ENCODE data around the gene UBE2E3.

Gene UBE2E3

DNA sequence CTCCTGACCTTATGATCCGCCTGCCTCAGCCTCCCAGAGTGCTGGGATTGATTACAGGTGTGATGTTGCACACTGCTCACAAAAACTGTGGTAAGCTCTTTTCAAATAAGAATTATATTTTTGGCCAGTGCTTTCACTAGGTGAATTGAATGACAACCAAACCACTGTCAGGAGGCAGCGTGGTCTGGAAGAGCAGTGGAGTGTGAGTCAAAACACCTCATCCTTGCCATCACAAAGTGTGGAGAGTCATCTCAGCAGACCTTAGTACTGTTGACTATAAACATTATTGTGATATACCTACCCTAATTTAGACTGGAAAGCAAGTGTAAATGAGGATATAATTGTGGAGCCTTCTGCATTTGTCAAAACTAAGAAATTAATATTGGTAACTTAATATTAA is 61.3 kb downstream of the UBE2E3 start:
- Histone ChIP-seq H3K36me3 (no peaks in the 10 kb centered on the region), H3K4me3 (ENCODE audit: low read depth in 1 of 2, low read length in 1 of 2) (no peak overlapping the region), H3K27ac (no peak overlapping the region), H3K4me1 (ENCODE audit: control insufficient read depth in 1 of 2, insufficient read depth in 1 of 2, low read depth in 1 of 2, low read length in 1 of 2) (no peaks in the 10 kb centered on the region), H3K27me3 (no peaks in the 10 kb centered on the region), H3K9me3 (no peaks in the 10 kb centered on the region)
- TF ChIP-seq, protein P1, sequence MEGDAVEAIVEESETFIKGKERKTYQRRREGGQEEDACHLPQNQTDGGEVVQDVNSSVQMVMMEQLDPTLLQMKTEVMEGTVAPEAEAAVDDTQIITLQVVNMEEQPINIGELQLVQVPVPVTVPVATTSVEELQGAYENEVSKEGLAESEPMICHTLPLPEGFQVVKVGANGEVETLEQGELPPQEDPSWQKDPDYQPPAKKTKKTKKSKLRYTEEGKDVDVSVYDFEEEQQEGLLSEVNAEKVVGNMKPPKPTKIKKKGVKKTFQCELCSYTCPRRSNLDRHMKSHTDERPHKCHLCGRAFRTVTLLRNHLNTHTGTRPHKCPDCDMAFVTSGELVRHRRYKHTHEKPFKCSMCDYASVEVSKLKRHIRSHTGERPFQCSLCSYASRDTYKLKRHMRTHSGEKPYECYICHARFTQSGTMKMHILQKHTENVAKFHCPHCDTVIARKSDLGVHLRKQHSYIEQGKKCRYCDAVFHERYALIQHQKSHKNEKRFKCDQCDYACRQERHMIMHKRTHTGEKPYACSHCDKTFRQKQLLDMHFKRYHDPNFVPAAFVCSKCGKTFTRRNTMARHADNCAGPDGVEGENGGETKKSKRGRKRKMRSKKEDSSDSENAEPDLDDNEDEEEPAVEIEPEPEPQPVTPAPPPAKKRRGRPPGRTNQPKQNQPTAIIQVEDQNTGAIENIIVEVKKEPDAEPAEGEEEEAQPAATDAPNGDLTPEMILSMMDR (IDR thresholded peaks at IDR 0.05), result no peak

DNA sequence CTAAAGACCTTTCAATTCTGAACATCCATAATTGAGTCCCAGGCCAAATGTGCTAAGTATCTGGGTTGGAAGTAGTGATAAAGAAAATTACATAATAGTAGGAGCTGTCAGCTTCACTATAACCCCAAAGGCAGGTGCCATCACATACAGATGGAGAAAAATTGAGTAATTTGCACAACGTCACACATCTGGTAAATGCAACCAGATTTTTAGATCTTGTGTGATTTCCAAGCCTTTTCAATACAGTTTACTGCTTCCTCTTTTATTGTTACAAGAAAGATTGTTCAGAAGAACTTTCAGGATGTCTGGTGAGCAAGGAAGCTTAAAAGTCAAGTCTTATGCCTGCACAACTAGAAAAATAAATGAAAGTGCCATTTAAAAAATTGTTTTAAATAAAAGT is 62.3 kb downstream of the UBE2E3 start:
- H3K36me3 ChIP-seq, result no peaks in the 10 kb centered on the region
- no peaks in the 10 kb centered on the region for H3K4me1 ChIP-seq (ENCODE audit: control insufficient read depth in 1 of 2, insufficient read depth in 1 of 2, low read depth in 1 of 2, low read length in 1 of 2)
- no peaks in the 10 kb centered on the region for H3K27me3 ChIP-seq
- no peak overlapping the region for H3K4me3 ChIP-seq (ENCODE audit: low read depth in 1 of 2, low read length in 1 of 2)
- H3K9me3 ChIP-seq, result no peaks in the 10 kb centered on the region
- no peak overlapping the region for H3K27ac ChIP-seq
- TF ChIP-seq, protein P1 (IDR thresholded peaks at IDR 0.05), result no peak

DNA sequence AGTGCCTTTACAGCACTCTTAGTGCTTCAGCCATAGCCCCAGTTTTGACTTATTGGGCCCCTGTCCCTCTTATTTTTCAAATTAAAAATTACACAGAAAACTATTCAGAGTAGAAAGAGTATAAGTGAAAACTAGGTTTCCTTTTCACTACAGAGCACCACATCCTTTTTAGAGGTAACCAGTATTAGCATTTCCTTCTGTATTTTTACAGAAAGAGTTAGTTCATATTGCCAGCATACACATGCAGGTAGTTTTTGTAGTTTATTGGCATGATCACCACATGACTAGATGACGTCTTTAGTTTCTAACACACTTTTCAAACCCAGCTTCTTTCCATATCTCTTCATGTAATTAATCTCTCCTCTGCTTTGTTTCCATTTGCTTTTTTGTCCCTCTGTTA is 66.4 kb downstream of the UBE2E3 start:
- Histone ChIP-seq H3K4me1 (ENCODE audit: control insufficient read depth in 1 of 2, insufficient read depth in 1 of 2, low read depth in 1 of 2, low read length in 1 of 2) (no peaks in the 10 kb centered on the region), H3K9me3 (no peaks in the 10 kb centered on the region), H3K27ac (no peak overlapping the region), H3K27me3 (no peaks in the 10 kb centered on the region), H3K36me3 (no peaks in the 10 kb centered on the region), H3K4me3 (ENCODE audit: low read depth in 1 of 2, low read length in 1 of 2) (no peak overlapping the region)
- TF ChIP-seq, protein P1 (IDR thresholded peaks at IDR 0.05), result no peak

DNA sequence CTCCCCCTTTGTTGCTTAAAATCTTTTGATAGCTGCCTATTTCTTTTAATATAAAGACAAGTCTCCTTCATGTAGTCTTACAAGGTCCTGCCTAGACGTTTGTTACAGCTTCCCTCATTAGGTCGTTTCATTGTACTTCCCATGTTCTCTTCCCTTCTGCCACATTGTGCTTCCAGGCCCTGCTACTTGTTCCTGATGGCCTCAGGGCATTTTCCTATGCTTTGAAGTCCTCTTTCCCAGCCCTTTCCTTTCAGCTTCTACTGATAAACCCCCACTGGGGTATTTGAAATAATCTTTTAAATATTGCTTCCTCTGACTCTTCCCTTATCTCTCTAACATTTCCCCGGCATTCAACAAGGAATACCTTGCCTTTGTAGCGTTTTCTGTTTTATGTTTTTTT is 67.4 kb downstream of the UBE2E3 start:
- no peaks in the 10 kb centered on the region for H3K9me3 ChIP-seq
- no peaks in the 10 kb centered on the region for H3K27me3 ChIP-seq
- no peak overlapping the region for H3K4me3 ChIP-seq (ENCODE audit: low read depth in 1 of 2, low read length in 1 of 2)
- TF ChIP-seq, protein P1 (IDR thresholded peaks at IDR 0.05), result no peak
- H3K27ac ChIP-seq, result no peak overlapping the region
- H3K4me1 ChIP-seq (ENCODE audit: control insufficient read depth in 1 of 2, insufficient read depth in 1 of 2, low read depth in 1 of 2, low read length in 1 of 2), result no peaks in the 10 kb centered on the region
- H3K36me3 ChIP-seq, result no peaks in the 10 kb centered on the region

DNA sequence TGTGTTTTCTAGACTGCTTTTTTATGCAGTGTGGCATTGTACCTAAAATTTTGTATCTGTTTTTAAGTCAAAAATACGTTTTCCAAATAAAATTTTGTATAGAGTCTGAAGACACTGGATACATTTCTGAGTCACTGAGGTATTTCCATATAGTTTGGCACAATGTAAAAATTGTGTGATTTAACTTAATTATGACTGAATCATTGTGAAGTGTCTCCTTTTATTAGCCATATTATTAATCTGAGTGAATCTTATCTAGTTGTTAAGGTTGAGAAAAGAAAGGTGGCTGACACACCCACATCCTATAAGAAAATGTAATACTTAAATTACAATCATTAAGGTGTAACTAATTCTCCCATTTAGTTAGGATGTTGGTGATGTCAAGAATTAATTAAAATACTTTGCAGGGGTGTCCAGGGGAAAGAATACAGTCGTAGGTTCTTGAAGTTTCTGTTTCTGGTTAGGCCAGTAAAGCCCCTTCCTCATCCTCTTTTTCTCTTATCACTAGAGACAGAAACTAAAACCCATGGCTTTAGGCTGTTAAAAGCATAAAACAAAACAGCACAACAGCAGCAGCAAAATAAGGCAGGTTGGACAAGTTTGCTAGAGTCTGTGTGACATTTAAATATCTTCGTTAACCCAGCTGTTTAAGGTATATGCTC is 71.6 kb downstream of the UBE2E3 start:
- H3K27ac ChIP-seq, result no peak overlapping the region
- no peaks in the 10 kb centered on the region for H3K27me3 ChIP-seq
- H3K9me3 ChIP-seq, result no peaks in the 10 kb centered on the region
- TF ChIP-seq, protein P1 (IDR thresholded peaks at IDR 0.05), result no peak
- H3K4me1 ChIP-seq (ENCODE audit: control insufficient read depth in 1 of 2, insufficient read depth in 1 of 2, low read depth in 1 of 2, low read length in 1 of 2), result no peaks in the 10 kb centered on the region
- H3K4me3 ChIP-seq (ENCODE audit: low read depth in 1 of 2, low read length in 1 of 2), result no peak overlapping the region
- no peaks in the 10 kb centered on the region for H3K36me3 ChIP-seq

DNA sequence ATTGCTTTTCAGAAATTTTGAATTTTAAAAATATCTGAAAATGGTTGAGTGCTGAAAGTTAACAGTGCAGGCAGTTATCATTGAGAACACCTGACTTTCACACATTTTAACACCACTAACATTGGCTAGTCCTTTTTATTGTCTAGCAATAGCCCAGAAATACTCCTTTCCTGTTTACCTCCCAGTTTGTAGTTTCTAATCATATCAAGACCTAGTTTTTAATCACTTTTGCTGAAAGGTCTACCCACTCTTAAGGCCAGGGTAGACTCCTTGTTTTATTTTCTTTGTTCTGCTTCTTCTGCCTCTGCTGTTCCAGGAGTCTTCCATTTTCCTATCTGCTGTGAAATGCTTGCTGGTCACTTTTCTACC is 72.1 kb downstream of the UBE2E3 start:
- no peaks in the 10 kb centered on the region for H3K9me3 ChIP-seq
- no peaks in the 10 kb centered on the region for H3K4me1 ChIP-seq (ENCODE audit: control insufficient read depth in 1 of 2, insufficient read depth in 1 of 2, low read depth in 1 of 2, low read length in 1 of 2)
- TF ChIP-seq, protein P1 (IDR thresholded peaks at IDR 0.05), result no peak
- H3K27ac ChIP-seq, result no peak overlapping the region
- no peak overlapping the region for H3K4me3 ChIP-seq (ENCODE audit: low read depth in 1 of 2, low read length in 1 of 2)
- no peaks in the 10 kb centered on the region for H3K36me3 ChIP-seq
- H3K27me3 ChIP-seq, result no peaks in the 10 kb centered on the region
